IMR-90 (cell line): ENCODE measurements around the gene IFT52. TPM values are rescaled to one million over a fixed set of nuclear protein-coding genes. Genes with fewer than 3 reads are reported as not detected.

Experiments
- ATAC-seq: fragments of 200-7000 bp; cut with Tn5 transposase; 2 replicates; pipeline ENCODE4 v1.9.1; 2020; ENCODE audit warnings: low read depth, mild to moderate bottlenecking, moderate library complexity
- BruUV-seq: library from RNA; stranded (reverse); fragments of 400-500 nt; replicated peaks from 2 replicates; lab custom pipeline; 2021; lab: Mats Ljungman, UMichigan
- CTCF ChIA-PET: fragments of 300-600 bp; formaldehyde crosslinking; extraction: SDS; loops from one replicate; lab custom pipeline; 2021; ENCODE audit warnings: antibody characterized with exemption; lab: Yijun Ruan, JAX
- POLR2A ChIA-PET: fragments of 300-600 bp; sonication (Branson Sonifier 250); formaldehyde crosslinking; loops from one replicate; lab custom pipeline; 2022; ENCODE audit warnings: antibody characterized with exemption; ENCODE audit not compliant: unreplicated experiment; lab: Charles Lee
- DNase-seq: peaks from one replicate; pipeline ENCODE4 v3.0.0; 2013
- H2AFZ ChIP-seq: replicated peaks from 2 replicates; pipeline ENCODE3; 2013; ENCODE audit warnings: low read length, mild to moderate bottlenecking; ENCODE audit not compliant: poor library complexity
- H2AK5ac ChIP-seq: 2 replicates; pipeline ENCODE4 v1.6.1; 2013; ENCODE audit warnings: low read depth, low read length, inconsistent platforms
- H2AK9ac ChIP-seq: replicated peaks from 2 replicates; pipeline ENCODE3; 2013; ENCODE audit warnings: mild to moderate bottlenecking, low read depth, low read length, moderate library complexity; ENCODE audit not compliant: poor library complexity
- H2BK120ac ChIP-seq: 2 replicates; pipeline ENCODE4 v1.6.1; 2013; ENCODE audit warnings: low read depth, low read length, inconsistent platforms
- H2BK15ac ChIP-seq: 3 replicates; pipeline ENCODE4 v1.6.1; 2013; ENCODE audit warnings: low read depth, low read length, inconsistent platforms
- H2BK20ac ChIP-seq: 2 replicates; pipeline ENCODE4 v1.6.1; 2013; ENCODE audit warnings: low read depth, mild to moderate bottlenecking, inconsistent platforms, low read length, moderate library complexity
- H2BK5ac ChIP-seq: 2 replicates; pipeline ENCODE4 v1.6.1; 2013; ENCODE audit warnings: mild to moderate bottlenecking, low read depth, low read length, inconsistent platforms; ENCODE audit not compliant: poor library complexity, severe bottlenecking
- H3K14ac ChIP-seq: replicated peaks from 2 replicates; pipeline ENCODE4 v1.6.1; 2013; ENCODE audit warnings: low read depth, low read length, inconsistent platforms
- H3K18ac ChIP-seq: 2 replicates; pipeline ENCODE4 v1.6.1; 2013; ENCODE audit warnings: low read depth, low read length, control low read depth
- H3K23ac ChIP-seq: 2 replicates; pipeline ENCODE4 v1.6.1; 2013; ENCODE audit warnings: low read depth, low read length, inconsistent platforms
- H3K27ac ChIP-seq: 2 replicates; pipeline ENCODE4 v1.5.1; 2013; ENCODE audit warnings: mild to moderate bottlenecking, control low read depth, low read length; ENCODE audit not compliant: insufficient read depth
- H3K27me3 ChIP-seq: 2 replicates; pipeline ENCODE4 v1.6.1; 2013; ENCODE audit warnings: low read length; ENCODE audit not compliant: control insufficient read depth, insufficient read depth
- H3K36me3 ChIP-seq: 2 replicates; pipeline ENCODE4 v1.6.1; 2013; ENCODE audit warnings: low read length, mixed read lengths; ENCODE audit not compliant: control insufficient read depth, insufficient read depth
- H3K4ac ChIP-seq: 2 replicates; pipeline ENCODE4 v1.6.1; 2013; ENCODE audit warnings: low read depth, low read length, inconsistent platforms
- H3K4me1 ChIP-seq: 2 replicates; pipeline ENCODE4 v1.6.1; 2013; ENCODE audit warnings: low read length, mixed read lengths; ENCODE audit not compliant: control insufficient read depth, insufficient read depth
- H3K4me2 ChIP-seq: 2 replicates; pipeline ENCODE4 v1.6.1; 2013; ENCODE audit warnings: low read depth, mild to moderate bottlenecking, control low read depth, low read length, moderate library complexity
- H3K4me3 ChIP-seq: 2 replicates; pipeline ENCODE4 v1.5.1; 2013; ENCODE audit warnings: low read depth, mild to moderate bottlenecking, control low read depth, low read length, moderate library complexity; ENCODE audit not compliant: insufficient read depth
- H3K56ac ChIP-seq: 2 replicates; pipeline ENCODE4 v1.6.1; 2013; ENCODE audit warnings: low read length, inconsistent platforms; ENCODE audit not compliant: insufficient read depth; ENCODE audit errors: extremely low read depth
- H3K79me1 ChIP-seq, 2 experiments: 2 replicates each; pipeline ENCODE4 v1.6.1; 2013; ENCODE audit warnings: low read length in 2 of 2, inconsistent platforms in 1 of 2, low read depth in 1 of 2
- H3K9ac ChIP-seq: 2 replicates; pipeline ENCODE4 v1.6.1; 2013; ENCODE audit warnings: low read depth, low read length, control low read depth
- H3K9me1 ChIP-seq: 2 replicates; pipeline ENCODE4 v1.6.1; 2013; ENCODE audit warnings: low read length, inconsistent platforms; ENCODE audit not compliant: insufficient read depth
- H3K9me3 ChIP-seq: 2 replicates; pipeline ENCODE4 v1.6.1; 2013; ENCODE audit warnings: low read length; ENCODE audit not compliant: control insufficient read depth, insufficient read depth
- H4K20me1 ChIP-seq: 2 replicates; pipeline ENCODE4 v1.6.1; 2013; ENCODE audit warnings: low read length, inconsistent platforms; ENCODE audit not compliant: insufficient read depth
- H4K5ac ChIP-seq: 2 replicates; pipeline ENCODE4 v1.6.1; 2013; ENCODE audit warnings: mild to moderate bottlenecking, low read depth, low read length, control low read depth
- H4K8ac ChIP-seq, 2 experiments: 2 replicates each; pipeline ENCODE4 v1.6.1; 2013; ENCODE audit warnings: low read depth in 2 of 2, low read length in 2 of 2, control low read depth in 1 of 2, inconsistent platforms in 1 of 2
- H4K91ac ChIP-seq: 2 replicates; pipeline ENCODE4 v1.6.1; 2013; ENCODE audit warnings: low read depth, low read length, inconsistent platforms; ENCODE audit not compliant: insufficient read depth
- BHLHE40 ChIP-seq: fragments of 150-350 bp; IDR thresholded peaks from 2 replicates; pipeline ENCODE4 v1.6.1; 2016; ENCODE audit warnings: mild to moderate bottlenecking, low read depth, low read length
- CEBPB ChIP-seq: IDR thresholded peaks from 2 replicates; pipeline ENCODE4 v1.6.1; 2012; ENCODE audit warnings: low read depth, low read length, improper control_type of control experiment
- CHD1 ChIP-seq: IDR thresholded peaks from 2 replicates; pipeline ENCODE4 v1.6.1; 2012; ENCODE audit warnings: low read depth, low read length, improper control_type of control experiment
- FOS ChIP-seq: fragments of 150-350 bp; IDR thresholded peaks from 2 replicates; pipeline ENCODE4 v1.6.1; 2016; ENCODE audit warnings: low read depth, low read length
- MAFK ChIP-seq: IDR thresholded peaks from 2 replicates; pipeline ENCODE4 v1.6.1; 2012; ENCODE audit warnings: low read depth, low read length, improper control_type of control experiment
- MAZ ChIP-seq: IDR thresholded peaks from 2 replicates; pipeline ENCODE4 v1.6.1; 2012; ENCODE audit warnings: low read depth, mild to moderate bottlenecking, low read length, improper control_type of control experiment, moderate library complexity, borderline replicate concordance
- MXI1 ChIP-seq: IDR thresholded peaks from 2 replicates; pipeline ENCODE4 v1.6.1; 2012; ENCODE audit warnings: low read depth, mild to moderate bottlenecking, low read length, moderate library complexity, borderline replicate concordance
- NFE2L2 ChIP-seq: fragments of 150-350 bp; IDR thresholded peaks from 2 replicates; pipeline ENCODE4 v1.6.1; 2016; ENCODE audit warnings: low read depth, mild to moderate bottlenecking, low read length
- POLR2A ChIP-seq: IDR thresholded peaks from 2 replicates; pipeline ENCODE4 v1.6.1; 2012; ENCODE audit warnings: mild to moderate bottlenecking, low read depth, low read length
- RAD21 ChIP-seq: IDR thresholded peaks from 2 replicates; pipeline ENCODE4 v1.6.1; 2012; ENCODE audit warnings: low read length, improper control_type of control experiment
- RCOR1 ChIP-seq: IDR thresholded peaks from 2 replicates; pipeline ENCODE4 v1.6.1; 2012; ENCODE audit warnings: mild to moderate bottlenecking, low read length, improper control_type of control experiment; ENCODE audit not compliant: insufficient replicate concordance
- RFX5 ChIP-seq: IDR thresholded peaks from 2 replicates; pipeline ENCODE4 v1.8.0; 2012; ENCODE audit warnings: low read depth, mild to moderate bottlenecking, low read length, moderate library complexity
- SMC3 ChIP-seq: fragments of 150-350 bp; IDR thresholded peaks from 2 replicates; pipeline ENCODE4 v1.6.1; 2016; ENCODE audit warnings: low read depth, mild to moderate bottlenecking, antibody characterized with exemption, low read length, moderate library complexity
- WGBS, 2 experiments: methylation state at CpG; one replicate each; pipeline versions ENCODE4 v1.1.5 to v1.1.7; 2013; ENCODE audit warnings: missing lambda C conversion rate in 2 of 2; ENCODE audit not compliant: insufficient read length in 1 of 2; ENCODE audit errors: extremely low coverage in 2 of 2; 5-methylcytosine and 5-hydroxymethylcytosine counted together
- dilution Hi-C: fragments of 300-500 bp; cut with HindIII; formaldehyde crosslinking; loops from one replicate; pipeline ENCODE4 v1.14.3; 2018; ENCODE audit warnings: low sequenced_read_pairs; ENCODE audit not compliant: unreplicated experiment
- in situ Hi-C: fragments of 300-500 bp; cut with MboI; formaldehyde crosslinking; loops from 3 replicates; pipeline ENCODE4 v1.14.3; 2019; ENCODE audit warnings: low sequenced_read_pairs, inconsistent platforms, mixed read lengths
- intact Hi-C: fragments of 100-400 bp; cut with micrococcal nuclease; formaldehyde crosslinking; loops from 2 replicates; pipeline ENCODE4 v1.10.0; 2022
- polyA plus RNA-seq, 3 experiments: library from polyadenylated mRNA; depleted of rRNA; stranded (reverse); fragments of >200 nt; gene quantifications; 2 replicates each; pipeline ENCODE4 v1.2.3, GENCODE V29; 2012; ENCODE audit warnings: low replicate concordance in 1 of 3
- total RNA-seq: library from RNA; depleted of rRNA; stranded (reverse); fragments of >200 nt; gene quantifications from 2 replicates; pipeline ENCODE4 v1.2.3, GENCODE V29; 2012
- TF ChIP-seq, protein P1 (sequence below): fragments of 150-350 bp; IDR thresholded peaks from 2 replicates; pipeline ENCODE4 v1.6.1; 2017; ENCODE audit warnings: mild to moderate bottlenecking, antibody characterized with exemption, low read length, low read depth
- TF ChIP-seq, protein P2 (sequence below): conservative IDR thresholded peaks from 2 replicates; pipeline ENCODE4 v1.5.1; 2012; ENCODE audit warnings: mild to moderate bottlenecking, low read depth, low read length, improper control_type of control experiment
- TF ChIP-seq, protein P3 (sequence below): fragments of 150-350 bp; IDR thresholded peaks from 2 replicates; pipeline ENCODE4 v1.6.1; 2016; ENCODE audit warnings: low read depth, mild to moderate bottlenecking, low read length, moderate library complexity, borderline replicate concordance

IFT52 gene
- total and polyA plus RNA-seq, 2 of the 4 experiments (the other 2 are of a cell fraction): 31.2 to 55.6 TPM

DNA sequence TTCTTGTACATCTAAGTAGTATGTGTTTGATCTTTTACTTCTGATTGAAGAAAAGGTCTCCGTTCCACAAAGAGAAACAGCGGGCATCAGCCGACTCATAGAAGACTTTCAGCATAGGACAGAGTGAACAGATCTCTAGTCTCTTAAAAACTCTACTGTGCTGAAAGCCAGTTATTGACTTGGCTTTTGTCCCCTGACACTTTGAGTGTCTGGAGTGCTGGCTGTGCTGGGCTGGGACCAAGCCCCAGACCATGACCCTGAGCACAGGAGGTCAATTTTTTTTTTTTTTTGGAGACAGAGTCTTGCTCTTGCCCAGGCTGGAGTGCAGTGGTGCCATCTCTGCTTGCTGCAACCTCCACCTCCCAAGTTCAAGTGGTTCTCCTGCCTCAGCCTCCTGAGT lies 104.0 kb downstream of the IFT52 start:
- Histone ChIP-seq H3K9ac (no peak overlapping the region), H3K9me3 (no peaks in the 10 kb centered on the region), H3K23ac (no peak overlapping the region), H3K27me3 (no peaks in the 10 kb centered on the region), H3K4ac (no peak overlapping the region), H3K4me1 (no peaks in the 10 kb centered on the region), H3K36me3 (no peaks in the 10 kb centered on the region), H2BK15ac (no peak overlapping the region), H3K4me2 (no peak overlapping the region), H2AK9ac (no peak overlapping the region), H3K9me1 (no peaks in the 10 kb centered on the region), H2AK5ac (no peak overlapping the region), H2BK5ac (no peak overlapping the region), H3K27ac (no peak overlapping the region), H3K79me1 (no peaks in the 10 kb centered on the region), H4K8ac (no peak overlapping the region), H3K18ac (no peak overlapping the region), H2BK20ac (no peak overlapping the region), H2AFZ (no peak overlapping the region), H2BK120ac (no peak overlapping the region), H3K4me3 (no peak overlapping the region), H3K14ac (no peak overlapping the region), H4K20me1 (no peaks in the 10 kb centered on the region; the same call in 1 of the 2 replicates), H4K91ac (no peak overlapping the region), H4K5ac (no peak overlapping the region), H3K56ac (no peak overlapping the region)
- in situ Hi-C loops (loop anchor here (10.0 kb wide), 1 partner anchor 160 kb away; no protein-coding TSS in a partner anchor), intact Hi-C loops (no loop called here), dilution Hi-C loops (no loop called here)
- WGBS, 2 experiments: no CpG with 5 or more reads among the region's 3 CpGs
- DNase-seq (no peak), ATAC-seq (no peak)
- BruUV-seq: no TSS peak
- TF ChIP-seq, protein P1, sequence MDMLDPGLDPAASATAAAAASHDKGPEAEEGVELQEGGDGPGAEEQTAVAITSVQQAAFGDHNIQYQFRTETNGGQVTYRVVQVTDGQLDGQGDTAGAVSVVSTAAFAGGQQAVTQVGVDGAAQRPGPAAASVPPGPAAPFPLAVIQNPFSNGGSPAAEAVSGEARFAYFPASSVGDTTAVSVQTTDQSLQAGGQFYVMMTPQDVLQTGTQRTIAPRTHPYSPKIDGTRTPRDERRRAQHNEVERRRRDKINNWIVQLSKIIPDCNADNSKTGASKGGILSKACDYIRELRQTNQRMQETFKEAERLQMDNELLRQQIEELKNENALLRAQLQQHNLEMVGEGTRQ: no peak
- no peak for TF ChIP-seq FOS
- TF ChIP-seq MAZ: no peak
- TF ChIP-seq CEBPB: no peak
- TF ChIP-seq POLR2A: no peak
- TF ChIP-seq, protein P2, sequence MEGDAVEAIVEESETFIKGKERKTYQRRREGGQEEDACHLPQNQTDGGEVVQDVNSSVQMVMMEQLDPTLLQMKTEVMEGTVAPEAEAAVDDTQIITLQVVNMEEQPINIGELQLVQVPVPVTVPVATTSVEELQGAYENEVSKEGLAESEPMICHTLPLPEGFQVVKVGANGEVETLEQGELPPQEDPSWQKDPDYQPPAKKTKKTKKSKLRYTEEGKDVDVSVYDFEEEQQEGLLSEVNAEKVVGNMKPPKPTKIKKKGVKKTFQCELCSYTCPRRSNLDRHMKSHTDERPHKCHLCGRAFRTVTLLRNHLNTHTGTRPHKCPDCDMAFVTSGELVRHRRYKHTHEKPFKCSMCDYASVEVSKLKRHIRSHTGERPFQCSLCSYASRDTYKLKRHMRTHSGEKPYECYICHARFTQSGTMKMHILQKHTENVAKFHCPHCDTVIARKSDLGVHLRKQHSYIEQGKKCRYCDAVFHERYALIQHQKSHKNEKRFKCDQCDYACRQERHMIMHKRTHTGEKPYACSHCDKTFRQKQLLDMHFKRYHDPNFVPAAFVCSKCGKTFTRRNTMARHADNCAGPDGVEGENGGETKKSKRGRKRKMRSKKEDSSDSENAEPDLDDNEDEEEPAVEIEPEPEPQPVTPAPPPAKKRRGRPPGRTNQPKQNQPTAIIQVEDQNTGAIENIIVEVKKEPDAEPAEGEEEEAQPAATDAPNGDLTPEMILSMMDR: no peak
- TF ChIP-seq NFE2L2: no peak
- no peak for TF ChIP-seq RAD21
- TF ChIP-seq MAFK: no peak
- TF ChIP-seq, protein P3, sequence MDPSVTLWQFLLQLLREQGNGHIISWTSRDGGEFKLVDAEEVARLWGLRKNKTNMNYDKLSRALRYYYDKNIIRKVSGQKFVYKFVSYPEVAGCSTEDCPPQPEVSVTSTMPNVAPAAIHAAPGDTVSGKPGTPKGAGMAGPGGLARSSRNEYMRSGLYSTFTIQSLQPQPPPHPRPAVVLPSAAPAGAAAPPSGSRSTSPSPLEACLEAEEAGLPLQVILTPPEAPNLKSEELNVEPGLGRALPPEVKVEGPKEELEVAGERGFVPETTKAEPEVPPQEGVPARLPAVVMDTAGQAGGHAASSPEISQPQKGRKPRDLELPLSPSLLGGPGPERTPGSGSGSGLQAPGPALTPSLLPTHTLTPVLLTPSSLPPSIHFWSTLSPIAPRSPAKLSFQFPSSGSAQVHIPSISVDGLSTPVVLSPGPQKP: no peak
- TF ChIP-seq RCOR1: no peak
- TF ChIP-seq MXI1: no peak
- no peak for TF ChIP-seq CHD1
- TF ChIP-seq RFX5: no peak
- no peak for TF ChIP-seq SMC3
- no peak for TF ChIP-seq BHLHE40
- CTCF ChIA-PET: no interaction called here
- POLR2A ChIA-PET: no interaction called here
